Measurements from ENCODE around the gene TP53I11.

The TP53I11 gene

DNA sequence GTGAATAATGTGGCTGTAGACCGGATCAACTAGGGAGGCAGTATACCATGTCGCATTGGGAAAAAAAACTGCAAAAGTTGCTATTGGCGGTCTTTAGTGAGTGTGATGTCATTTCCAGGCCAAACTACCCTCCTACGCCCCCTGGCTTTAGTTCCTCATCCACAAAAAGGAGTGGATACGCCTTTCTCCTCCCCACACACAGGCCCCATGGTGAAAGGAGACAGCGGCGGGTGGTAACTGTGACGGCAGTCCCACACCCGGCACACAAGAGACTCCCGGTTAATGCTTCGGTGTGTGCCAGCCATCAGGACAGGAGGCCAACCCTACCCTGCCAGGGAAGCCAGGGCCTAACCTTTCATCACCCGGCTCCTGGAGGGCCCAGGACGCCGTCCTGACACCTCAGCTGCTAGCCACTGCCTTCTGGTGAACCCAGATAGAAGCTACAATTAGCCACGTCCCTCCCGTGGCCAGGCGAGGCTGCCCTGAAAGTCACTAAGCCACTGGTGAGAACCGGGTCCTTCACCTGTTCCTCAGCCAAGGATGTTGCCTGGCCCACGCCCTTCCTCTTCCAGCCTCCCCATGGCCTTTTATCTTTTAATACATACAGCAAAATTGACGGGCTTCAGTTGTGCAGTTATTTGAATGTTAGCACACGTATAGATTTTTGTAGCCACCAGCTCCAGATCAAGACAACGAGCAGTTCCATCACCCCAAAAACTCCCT is 10.8 kb downstream of the TP53I11 start:
- DNase-seq (ENCODE audit: low read depth): peak; percentile 15

DNA sequence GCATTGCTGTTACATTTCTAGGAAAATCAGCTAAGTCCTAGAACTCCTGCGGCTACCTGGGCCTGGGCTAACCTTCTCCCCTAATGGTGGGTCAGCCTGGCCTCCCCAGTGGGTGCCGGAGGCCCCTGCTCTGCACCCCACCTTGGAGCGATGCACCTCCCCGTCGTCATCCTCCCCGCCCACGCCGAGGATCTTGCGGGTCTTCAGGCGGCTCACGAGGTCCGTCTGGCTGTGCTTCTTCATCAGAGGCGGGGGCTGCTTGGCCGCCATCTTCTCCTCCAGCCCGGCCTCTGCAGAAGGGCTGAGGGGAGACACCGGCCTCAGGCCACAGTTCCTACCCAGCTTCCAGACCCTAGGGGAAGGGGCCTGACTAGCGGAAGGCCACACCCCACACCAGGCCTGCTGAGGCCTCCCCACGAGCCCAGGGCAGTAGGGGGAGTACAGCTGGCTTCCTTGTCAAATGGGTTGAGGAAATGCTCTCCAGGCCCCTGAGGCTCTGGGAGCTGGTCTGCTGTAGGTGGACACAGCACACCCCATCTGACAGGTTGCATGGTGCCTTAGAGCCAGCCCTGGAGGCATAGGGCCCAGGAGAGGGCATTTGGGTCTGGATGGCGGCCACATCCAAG is 12.5 kb downstream of the TP53I11 start:
- DNase-seq (ENCODE audit: low read depth): no peak

DNA sequence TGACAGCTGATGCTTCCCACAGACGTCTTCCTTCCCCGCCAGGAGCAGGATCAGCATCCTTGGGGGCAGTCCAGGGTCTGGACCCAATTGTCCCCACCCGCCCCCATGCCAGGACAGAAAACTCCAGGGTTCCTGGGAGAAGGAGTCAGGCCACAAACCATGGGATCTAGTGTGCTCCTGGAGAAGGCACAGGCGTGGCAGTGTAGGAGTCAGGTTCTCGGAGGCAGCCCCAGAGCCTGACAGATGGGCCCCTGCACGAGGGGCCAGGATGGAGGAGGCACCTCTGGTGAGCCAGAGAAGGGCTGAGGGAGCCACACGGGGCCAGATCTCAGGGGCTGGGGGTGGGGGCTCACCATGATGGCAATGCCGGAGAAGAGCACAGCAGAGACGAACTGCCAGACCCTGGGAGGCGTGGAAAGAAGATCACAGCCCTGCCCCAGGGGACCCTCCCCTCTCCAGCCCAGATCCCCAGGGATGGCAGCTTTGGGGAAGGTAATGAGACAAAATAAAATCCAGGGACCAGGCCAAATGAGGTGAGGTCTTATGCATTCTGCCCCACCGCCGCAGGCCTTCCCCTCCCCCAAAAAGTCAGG is 13.6 kb downstream of the TP53I11 start:
- no peak for DNase-seq (ENCODE audit: low read depth)

DNA sequence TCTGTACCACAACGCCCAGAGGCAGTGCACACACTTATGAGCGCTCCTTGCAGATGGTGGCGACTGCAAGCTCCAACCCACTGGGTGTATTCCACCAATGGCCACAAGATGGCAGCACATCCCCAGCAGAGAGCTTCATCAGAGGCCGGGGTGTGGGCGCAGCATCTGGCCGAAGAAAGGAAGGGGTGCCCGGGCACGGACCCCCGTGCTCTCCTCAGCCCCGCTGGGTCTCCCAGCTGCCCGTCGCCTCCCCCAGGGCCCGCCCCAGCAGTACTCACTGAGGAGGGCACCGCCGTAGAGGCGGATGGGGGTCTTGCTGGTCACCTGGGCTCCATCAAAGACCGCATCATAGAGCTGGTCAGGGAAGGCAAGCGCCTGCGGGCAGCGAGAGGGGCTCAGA is 14.2 kb downstream of the TP53I11 start:
- peak; percentile 79 for DNase-seq (ENCODE audit: low read depth)

GRCh38 chr11:44934735-44935250 is 15.9 kb downstream of the TP53I11 start:
- DNase-seq (ENCODE audit: low read depth): no peak

- no peak for DNase-seq (ENCODE audit: low read depth)
Observed at GRCh38 chr11:44934110-44934509, 16.6 kb downstream of the TP53I11 start.

GRCh38 chr11:44931466-44931865 is 19.2 kb downstream of the TP53I11 start:
- peak; percentile 21 for DNase-seq (ENCODE audit: low read depth)

DNA sequence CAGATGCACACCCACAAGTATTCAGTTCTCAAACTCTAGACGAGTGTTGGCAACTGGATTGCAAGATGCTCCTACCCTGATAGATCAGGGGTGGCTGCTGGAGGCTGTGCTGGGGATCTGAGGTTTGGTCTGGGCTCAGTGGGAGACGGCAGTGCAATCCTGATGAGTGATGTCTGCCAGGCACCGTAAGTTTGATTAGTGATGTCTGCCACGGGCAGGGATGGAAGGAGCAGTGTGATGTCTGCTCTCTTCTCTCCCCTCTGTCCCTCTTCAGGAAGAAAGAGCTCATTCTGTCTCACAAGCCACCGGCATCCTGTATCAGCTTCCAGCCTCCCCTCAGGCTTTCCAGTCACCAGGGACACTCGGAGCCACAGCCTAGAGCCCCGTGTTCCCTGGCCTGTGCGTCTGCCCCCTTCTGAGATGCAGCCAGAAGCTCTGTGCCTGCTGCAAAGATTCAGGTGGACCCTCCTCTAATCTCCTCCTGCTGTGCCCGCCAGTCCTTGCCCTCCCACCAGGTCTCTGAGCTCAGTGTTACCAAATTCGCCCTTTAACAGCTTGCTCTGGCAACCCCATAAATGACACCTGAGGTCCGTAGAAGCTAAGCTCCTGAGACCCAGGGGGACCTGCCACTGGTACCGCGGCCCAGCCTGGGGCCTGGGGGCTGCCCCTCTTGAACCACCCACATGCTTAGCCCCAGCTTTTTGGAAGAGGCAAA is 19.9 kb downstream of the TP53I11 start:
- no peak for DNase-seq (ENCODE audit: low read depth)

- no peak for DNase-seq (ENCODE audit: low read depth)
Observed at GRCh38 chr11:44928816-44929215, 21.9 kb downstream of the TP53I11 start.

GRCh38 chr11:44928144-44928543 is 22.5 kb downstream of the TP53I11 start:
- no peak for DNase-seq (ENCODE audit: low read depth)

DNA sequence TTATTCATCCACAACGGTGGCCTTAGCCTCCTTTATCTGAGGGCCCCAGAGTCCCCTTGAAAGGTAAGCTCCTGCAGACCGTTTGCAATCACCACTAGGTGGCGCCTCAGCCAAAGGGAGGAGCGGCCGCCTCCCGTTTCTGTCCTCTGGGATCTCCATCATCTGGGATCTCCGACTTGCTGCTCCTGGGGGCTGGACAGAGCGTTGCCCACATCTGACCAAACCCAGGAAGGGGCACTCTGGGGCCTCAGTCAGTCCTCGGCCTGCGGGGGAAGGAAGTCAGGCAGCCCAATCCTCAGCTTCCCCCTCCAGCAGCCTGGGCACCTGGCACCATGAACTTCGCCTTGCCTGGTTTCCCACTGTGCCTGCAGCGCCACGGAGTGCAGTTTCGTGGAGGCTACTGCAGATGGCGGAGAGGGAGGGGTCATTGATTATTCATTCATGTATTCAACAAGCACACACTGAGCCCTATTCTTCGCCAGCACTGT is 23.5 kb downstream of the TP53I11 start:
- DNase-seq (ENCODE audit: low read depth): peak; percentile 69

DNA sequence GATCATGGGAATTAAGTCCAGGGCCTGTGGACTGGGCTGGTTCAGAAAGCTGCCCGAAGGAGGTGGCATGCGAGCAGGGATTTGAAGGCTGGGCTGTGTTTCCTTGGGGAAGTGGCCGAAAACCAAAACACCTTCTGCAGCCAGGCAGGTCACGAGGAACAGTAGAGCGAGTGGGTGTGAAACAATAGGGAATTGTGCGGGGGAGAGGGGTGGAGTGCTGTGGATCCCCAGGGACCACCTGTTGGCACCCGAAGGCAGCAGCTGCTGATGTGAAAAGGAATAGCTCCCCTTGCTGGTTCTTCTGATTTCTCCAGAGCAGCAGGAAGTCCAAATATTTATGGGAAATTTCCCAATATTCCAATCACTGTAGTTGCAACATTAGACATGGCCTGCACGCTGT is 24.6 kb downstream of the TP53I11 start:
- DNase-seq (ENCODE audit: low read depth): no peak

DNA sequence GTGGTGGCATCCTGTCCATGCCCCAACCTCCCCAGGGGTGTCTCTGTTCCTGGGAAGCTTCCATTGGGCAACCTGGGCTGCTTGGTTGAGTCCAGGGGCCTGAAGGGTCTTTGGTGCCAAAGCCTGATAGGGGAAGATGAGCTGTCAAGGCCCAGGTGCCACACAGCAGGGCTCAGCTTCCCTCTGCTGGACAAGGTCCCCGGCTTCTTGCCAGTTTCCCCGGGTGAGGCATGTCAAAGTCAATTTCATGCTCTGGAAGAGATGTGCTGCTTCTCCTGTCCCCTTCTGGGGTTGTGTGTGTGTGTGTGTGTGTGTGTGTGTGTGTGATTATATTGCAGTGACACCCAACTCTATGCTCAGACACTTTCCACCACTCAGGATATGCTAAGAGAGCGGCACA is 26.9 kb downstream of the TP53I11 start:
- DNase-seq (ENCODE audit: low read depth): no peak

- no peak for DNase-seq (ENCODE audit: low read depth)
Observed at GRCh38 chr11:44923115-44923514, 27.6 kb downstream of the TP53I11 start.

DNA sequence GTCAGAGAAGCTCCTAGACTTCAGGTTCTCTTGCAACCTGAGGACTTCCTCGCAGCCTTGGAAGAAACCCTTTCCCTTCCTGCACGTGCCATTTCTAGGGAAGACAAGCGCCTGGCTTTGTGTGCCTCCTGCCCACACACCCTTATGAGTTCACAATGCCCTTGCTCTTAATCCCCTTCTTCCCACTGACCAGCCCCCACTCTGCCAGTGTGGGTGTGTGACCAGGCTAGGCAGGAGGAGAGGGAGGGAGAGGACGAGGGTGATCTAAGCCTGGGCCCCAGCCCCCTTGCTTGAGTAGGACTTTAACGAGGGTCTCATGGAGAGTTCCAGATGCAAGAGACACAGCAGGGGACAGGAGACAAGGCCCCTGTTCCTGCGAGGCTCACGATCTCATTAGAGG is 30.2 kb downstream of the TP53I11 start:
- DNase-seq (ENCODE audit: low read depth): no peak

GRCh38 chr11:44917741-44918140 is 32.9 kb downstream of the TP53I11 start:
- no peak for DNase-seq (ENCODE audit: low read depth)

- no peak for DNase-seq (ENCODE audit: low read depth)
Observed at GRCh38 chr11:44916801-44917385, 33.8 kb downstream of the TP53I11 start.

GRCh38 chr11:44916331-44916730 is 34.4 kb downstream of the TP53I11 start:
- DNase-seq (ENCODE audit: low read depth): no peak

- no peak for DNase-seq (ENCODE audit: low read depth)
Observed at GRCh38 chr11:44915621-44916020, 35.1 kb downstream of the TP53I11 start.

DNA sequence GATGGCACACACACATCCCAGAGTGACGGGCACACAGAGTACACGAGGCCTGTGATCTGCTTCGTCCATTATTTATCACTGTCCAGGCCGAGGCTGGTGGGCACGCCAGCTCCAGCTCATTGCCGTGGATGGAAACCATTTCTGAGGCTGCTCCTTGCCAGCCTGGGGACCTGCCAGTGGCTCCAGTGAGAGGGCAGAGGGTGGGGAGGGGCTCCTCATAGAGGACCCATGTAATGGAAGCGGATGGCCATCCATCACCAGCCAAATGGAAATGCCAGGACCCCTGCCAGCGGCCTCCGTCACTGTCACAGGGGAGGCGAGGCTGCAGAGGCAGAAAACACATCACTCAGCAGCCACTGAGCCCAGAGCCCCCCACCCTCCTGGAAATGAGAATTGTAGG is 35.7 kb downstream of the TP53I11 start:
- DNase-seq (ENCODE audit: low read depth): no peak

GRCh38 chr11:44914105-44914504 is 36.6 kb downstream of the TP53I11 start:
- no peak for DNase-seq (ENCODE audit: low read depth)

DNA sequence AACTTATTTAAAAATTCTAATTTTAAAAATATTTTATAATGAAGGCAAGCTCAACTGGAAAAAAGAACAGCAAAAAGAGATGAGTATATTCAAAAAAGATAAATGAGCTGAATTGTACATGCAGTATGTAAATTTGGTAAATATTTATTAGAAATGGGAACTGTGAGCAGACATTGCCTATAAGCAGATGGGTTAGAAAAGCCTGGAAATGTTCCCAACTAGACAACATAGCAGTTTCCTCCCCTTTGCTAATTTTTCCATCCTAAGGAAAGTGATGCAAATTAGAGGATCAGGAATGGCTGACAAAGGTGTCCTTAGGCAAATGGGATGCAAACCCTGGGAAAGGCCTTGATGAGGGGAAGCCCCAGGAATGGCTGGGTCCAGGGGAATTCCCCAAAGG is 37.2 kb downstream of the TP53I11 start:
- no peak for DNase-seq (ENCODE audit: low read depth)
